HepG2 (cell line): ENCODE data around the gene FBF1. TPM values are rescaled to one million over a fixed set of nuclear protein-coding genes. Genes with fewer than 3 reads are reported as not detected.

Experiments
- ATAC-seq: fragments of 200-7000 bp; cut with Tn5 transposase; 3 replicates; pipeline ENCODE4 v1.9.1; 2020; ENCODE audit warnings: mild to moderate bottlenecking, moderate library complexity
- BruUV-seq: library from RNA; stranded (reverse); fragments of 400-500 nt; replicated peaks from 2 replicates; lab custom pipeline; 2021; lab: Mats Ljungman, UMichigan
- CTCF ChIA-PET: fragments of 300-600 bp; formaldehyde crosslinking; extraction: SDS; loops from one replicate; lab custom pipeline; 2021; ENCODE audit warnings: low total read pairs, inconsistent platforms, low intra/inter-chr PET ratio; lab: Yijun Ruan, JAX
- POLR2A ChIA-PET: fragments of 350-600 bp; sonication (Branson Sonifier 250); formaldehyde crosslinking; loops from one replicate; lab custom pipeline; 2020; ENCODE audit warnings: antibody characterized with exemption, inconsistent platforms; lab: Yijun Ruan, JAX
- DNase-seq: peaks from one replicate; pipeline ENCODE4 v3.0.0-alpha.2; 2015; ENCODE audit warnings: low spot score
- FAIRE-seq: peaks from 3 replicates; lab custom pipeline; 2011; peaks lifted over from hg19 to GRCh38; lab: Jason Lieb, UNC
- H2AFZ ChIP-seq: one replicate; pipeline ENCODE4 v1.6.1; 2011; ENCODE audit warnings: low read length, inconsistent platforms
- H3K27ac ChIP-seq: fragments of 300-600 bp; 3 replicates; pipeline ENCODE4 v1.8.0; 2011; ENCODE audit warnings: mixed run types, mild to moderate bottlenecking, mixed read lengths, low read length, inconsistent platforms; ENCODE audit not compliant: insufficient read depth; ENCODE audit errors: extremely low read length
- H3K27me3 ChIP-seq, 2 experiments: fragments of 200-600 bp in 1 of 2; 2 replicates in 1 of 2; 3 replicates in 1 of 2; pipeline versions ENCODE4 v1.6.0 to v1.8.0; 2011; ENCODE audit warnings: low read length in 2 of 2, mild to moderate bottlenecking in 2 of 2, moderate library complexity in 2 of 2, inconsistent platforms in 1 of 2; ENCODE audit not compliant: insufficient read depth in 2 of 2, control insufficient read depth in 1 of 2
- H3K36me3 ChIP-seq, 2 experiments: fragments of 200-600 bp in 1 of 2; replicated peaks in 1 of 2; 2 replicates in 1 of 2; 3 replicates in 1 of 2; pipeline versions ENCODE4 v1.5.1 to v1.8.0; 2011; ENCODE audit warnings: low read length in 2 of 2, inconsistent platforms in 1 of 2; ENCODE audit not compliant: insufficient read depth in 2 of 2, control insufficient read depth in 1 of 2
- H3K4me1 ChIP-seq: 2 replicates; pipeline ENCODE4 v1.5.1; 2012; ENCODE audit warnings: low read length, inconsistent platforms; ENCODE audit not compliant: insufficient read depth
- H3K4me2 ChIP-seq: 2 replicates; pipeline ENCODE4 v1.6.0; 2011; ENCODE audit warnings: low read depth, low read length, inconsistent platforms
- H3K4me3 ChIP-seq, 3 experiments: fragments of 200-600 bp in 1 of 3; sonication (generic), shearing (Covaris generic) in 1 of 3; replicated peaks in 1 of 3; 2 replicates each; pipeline ENCODE4 v1.5.1; 2011 to 2016; ENCODE audit warnings: low read length in 3 of 3, inconsistent platforms in 2 of 3, low read depth in 2 of 3, mild to moderate bottlenecking in 2 of 3, control low read depth in 1 of 3, mixed read lengths in 1 of 3; ENCODE audit not compliant: insufficient read depth in 1 of 3
- H3K79me2 ChIP-seq: one replicate; pipeline ENCODE4 v1.6.1; 2011; ENCODE audit warnings: low read length, inconsistent platforms; ENCODE audit not compliant: insufficient read depth
- H3K9ac ChIP-seq: 2 replicates; pipeline ENCODE4 v1.6.0; 2011; ENCODE audit warnings: mild to moderate bottlenecking, low read depth, low read length, inconsistent platforms; ENCODE audit not compliant: insufficient read depth
- H3K9me3 ChIP-seq: 2 replicates; pipeline ENCODE4 v1.5.1; 2012; ENCODE audit warnings: mild to moderate bottlenecking, low read length
- H4K20me1 ChIP-seq: 2 replicates; pipeline ENCODE4 v1.6.0; 2011; ENCODE audit warnings: inconsistent platforms, mild to moderate bottlenecking, low read length, moderate library complexity; ENCODE audit not compliant: insufficient read depth
- BCLAF1 ChIP-seq: fragments of 450-650 bp; IDR thresholded peaks from 2 replicates; pipeline ENCODE4 v1.6.1; 2017; ENCODE audit warnings: mild to moderate bottlenecking
- EED ChIP-seq: sonication (generic); formaldehyde crosslinking; IDR thresholded peaks from 2 replicates; pipeline ENCODE4 v1.5.0; 2020; ENCODE audit warnings: mild to moderate bottlenecking, missing genetic modification reagents
- FOXM1 ChIP-seq: sonication (generic); formaldehyde crosslinking; IDR thresholded peaks from 2 replicates; pipeline ENCODE4 v1.5.0; 2020; ENCODE audit warnings: missing genetic modification reagents
- HDAC2 ChIP-seq: sonication (generic); formaldehyde crosslinking; IDR thresholded peaks from 2 replicates; pipeline ENCODE4 v1.4.0; 2020; ENCODE audit warnings: missing genetic modification reagents
- KLF13 ChIP-seq: sonication (generic); formaldehyde crosslinking; IDR thresholded peaks from 2 replicates; pipeline ENCODE4 v1.4.0; 2020; ENCODE audit warnings: mild to moderate bottlenecking, missing genetic modification reagents
- MEIS1 ChIP-seq: sonication (generic); formaldehyde crosslinking; IDR thresholded peaks from 2 replicates; pipeline ENCODE4 v1.9.0; 2021; ENCODE audit warnings: mild to moderate bottlenecking, missing genetic modification reagents, moderate library complexity, borderline replicate concordance
- MIER3 ChIP-seq: IDR thresholded peaks from 2 replicates; pipeline ENCODE4 v1.6.1; 2016; ENCODE audit warnings: missing compliant biosample characterization, borderline replicate concordance
- MLLT10 ChIP-seq: sonication (generic); formaldehyde crosslinking; IDR thresholded peaks from 2 replicates; pipeline ENCODE4 v1.4.0; 2020; ENCODE audit warnings: missing genetic modification reagents
- MTA1 ChIP-seq: sonication (generic); formaldehyde crosslinking; IDR thresholded peaks from 2 replicates; pipeline ENCODE4 v1.4.0; 2020; ENCODE audit warnings: missing genetic modification reagents, mild to moderate bottlenecking, borderline replicate concordance
- NCOA1 ChIP-seq: sonication (generic); formaldehyde crosslinking; IDR thresholded peaks from 2 replicates; pipeline ENCODE4 v1.9.0; 2021; ENCODE audit warnings: missing genetic modification reagents
- PCBP1 ChIP-seq: fragments of 200-400 bp; formaldehyde crosslinking; IDR thresholded peaks from 2 replicates; pipeline ENCODE4 v1.6.1; 2017; ENCODE audit warnings: mild to moderate bottlenecking, low read depth, low read length, borderline replicate concordance
- SMC3 ChIP-seq: IDR thresholded peaks from 2 replicates; pipeline ENCODE4 v1.6.1; 2011; ENCODE audit warnings: low read length, improper control_type of control experiment
- U2AF2 ChIP-seq: fragments of 200-400 bp; formaldehyde crosslinking; IDR thresholded peaks from 2 replicates; pipeline ENCODE4 v1.6.1; 2017; ENCODE audit warnings: low read depth, mild to moderate bottlenecking, low read length
- ZNF414 ChIP-seq: sonication (generic); formaldehyde crosslinking; IDR thresholded peaks from 2 replicates; pipeline ENCODE4 v1.5.0; 2020; ENCODE audit warnings: missing genetic modification reagents
- ZNF501 ChIP-seq: sonication (generic); formaldehyde crosslinking; IDR thresholded peaks from 2 replicates; pipeline ENCODE4 v1.5.1; 2020; ENCODE audit warnings: mild to moderate bottlenecking, moderate library complexity, missing genetic modification reagents
- ZNF570 ChIP-seq: sonication (generic); formaldehyde crosslinking; IDR thresholded peaks from 2 replicates; pipeline ENCODE4 v1.4.0; 2020; ENCODE audit warnings: mild to moderate bottlenecking, missing genetic modification reagents, borderline replicate concordance
- ZNF737 ChIP-seq: sonication (generic); formaldehyde crosslinking; IDR thresholded peaks from 2 replicates; pipeline ENCODE4 v1.5.0; 2020; ENCODE audit warnings: missing genetic modification reagents, mild to moderate bottlenecking, borderline replicate concordance
- WGBS: methylation state at CpG from one replicate; pipeline ENCODE4 v1.1.6; 2017; ENCODE audit warnings: low lambda C conversion rate; 5-methylcytosine and 5-hydroxymethylcytosine counted together
- in situ Hi-C: cut with HindIII; loops from 2 replicates; pipeline ENCODE4 v1.10.0; 2017; ENCODE audit warnings: low pct_unique_long_range_greater_than_20kb; ENCODE audit not compliant: extremely low pct_ligation_motif_present
- intact Hi-C: fragments of 100-400 bp; cut with micrococcal nuclease; formaldehyde crosslinking; loops from one replicate; pipeline ENCODE4 v1.10.0; 2022; ENCODE audit not compliant: unreplicated experiment
- polyA plus RNA-seq, 8 experiments: library from polyadenylated mRNA; depleted of rRNA in 3 of 8; stranded (reverse) in 7 of 8; unstranded in 1 of 8; fragments of >200 nt; fragmentation: Illumina TruSeq in 4 of 8; extraction: Trizol in 4 of 8; gene quantifications; 2 replicates each; pipeline versions ENCODE4 v1.2.1 to v1.2.3, GENCODE V29; 2011 to 2016; ENCODE audit warnings: low read depth in 4 of 8, missing spikeins in 1 of 8, mixed read lengths in 1 of 8; ENCODE audit not compliant: insufficient read depth in 1 of 8
- total RNA-seq, 5 experiments: library from RNA; depleted of rRNA; stranded (reverse); fragments of >200 nt; fragmentation: Illumina TruSeq; extraction: Trizol; gene quantifications; 2 replicates each; pipeline ENCODE4 v1.2.3, GENCODE V29; 2016; ENCODE audit warnings: low read depth in 1 of 5
- TF ChIP-seq, protein P1 (sequence below): sonication (generic); formaldehyde crosslinking; IDR thresholded peaks from 2 replicates; pipeline ENCODE4 v1.8.1; 2022; ENCODE audit warnings: low read depth, mild to moderate bottlenecking, missing genetic modification reagents

The FBF1 gene
- total and polyA plus RNA-seq, 2 of the 13 experiments (the other 11 are each of a cell fraction or from before 2014, with no cell fraction given) = 2.4 to 8.1 TPM

GRCh38 chr17:75891022-75891604 lies 49.7 kb downstream of the FBF1 start:
- DNase-seq = peak; percentile 58
- Histone ChIP-seq H3K9ac (peak overlapping the region; percentile 71), H4K20me1 (no peaks in the 10 kb centered on the region), H3K4me3 (peak overlapping the region in 2 of 3 experiments; percentile 51 to 83; a peak in 3 of 6 replicates), H3K79me2 (peaks cover 10% of the 10 kb centered on the region), H3K27ac (peak overlapping the region; percentile 64), H3K27me3 (no peaks in the 10 kb centered on the region), H3K4me2 (peak overlapping the region; percentile 91), H2AFZ (no peak overlapping the region), H3K9me3 (no peaks in the 10 kb centered on the region), H3K4me1 (peaks cover 61% of the 10 kb centered on the region), H3K36me3 (no peaks in the 10 kb centered on the region)
- in situ Hi-C loops = no loop called here
- ATAC-seq = no peak
- CTCF ChIA-PET = interaction anchor here (1.5 kb wide), 1 partner anchor 15 kb away, joined by 4 read pairs; no protein-coding TSS in a partner anchor
- no peak for FAIRE-seq
- POLR2A ChIA-PET = interaction anchor here (1.5 to 12.9 kb wide), 11 partner anchors 10 to 112 kb away, joined by 4 to 423 read pairs (median 19); partner anchors contain the start of genes ACOX1, MRPL38, TEN1 and TRIM47
- 73% methylated on average over 23 of the region's 31 CpGs for WGBS
- intact Hi-C loops = loop anchor here (1.0 to 5.0 kb wide), 2 partner anchors 15 to 34 kb away; partner anchors contain the start of gene WBP2
- TSS peak; percentile 6 for BruUV-seq
- TF ChIP-seq EED (CRISPR knock-in tag) (peak; percentile 92; the same call in 1 of the 2 replicates), SMC3 (0 out of 2 replicates have a peak, but pooled peaks have one; percentile 5), KLF13 (CRISPR knock-in tag) (peak; percentile 42; the same call in 1 of the 2 replicates), ZNF570 (CRISPR knock-in tag) (no peak), U2AF2 (0 out of 2 replicates have a peak, but pooled peaks have one; percentile 26), HDAC2 (CRISPR knock-in tag) (no peak), ZNF501 (CRISPR knock-in tag) (no peak; the same call in 1 of the 2 replicates), MIER3 (CRISPR knock-in tag) (no peak), NCOA1 (CRISPR knock-in tag) (no peak), BCLAF1 (no peak), MLLT10 (CRISPR knock-in tag) (no peak), FOXM1 (no peak), MEIS1 (CRISPR knock-in tag) (no peak), ZNF737 (CRISPR knock-in tag) (no peak), MTA1 (CRISPR knock-in tag) (no peak), PCBP1 (0 out of 2 replicates have a peak, but pooled peaks have one; percentile 16), ZNF414 (CRISPR knock-in tag) (peak; percentile 15; the same call in 1 of the 2 replicates)
- TF ChIP-seq, protein P1, sequence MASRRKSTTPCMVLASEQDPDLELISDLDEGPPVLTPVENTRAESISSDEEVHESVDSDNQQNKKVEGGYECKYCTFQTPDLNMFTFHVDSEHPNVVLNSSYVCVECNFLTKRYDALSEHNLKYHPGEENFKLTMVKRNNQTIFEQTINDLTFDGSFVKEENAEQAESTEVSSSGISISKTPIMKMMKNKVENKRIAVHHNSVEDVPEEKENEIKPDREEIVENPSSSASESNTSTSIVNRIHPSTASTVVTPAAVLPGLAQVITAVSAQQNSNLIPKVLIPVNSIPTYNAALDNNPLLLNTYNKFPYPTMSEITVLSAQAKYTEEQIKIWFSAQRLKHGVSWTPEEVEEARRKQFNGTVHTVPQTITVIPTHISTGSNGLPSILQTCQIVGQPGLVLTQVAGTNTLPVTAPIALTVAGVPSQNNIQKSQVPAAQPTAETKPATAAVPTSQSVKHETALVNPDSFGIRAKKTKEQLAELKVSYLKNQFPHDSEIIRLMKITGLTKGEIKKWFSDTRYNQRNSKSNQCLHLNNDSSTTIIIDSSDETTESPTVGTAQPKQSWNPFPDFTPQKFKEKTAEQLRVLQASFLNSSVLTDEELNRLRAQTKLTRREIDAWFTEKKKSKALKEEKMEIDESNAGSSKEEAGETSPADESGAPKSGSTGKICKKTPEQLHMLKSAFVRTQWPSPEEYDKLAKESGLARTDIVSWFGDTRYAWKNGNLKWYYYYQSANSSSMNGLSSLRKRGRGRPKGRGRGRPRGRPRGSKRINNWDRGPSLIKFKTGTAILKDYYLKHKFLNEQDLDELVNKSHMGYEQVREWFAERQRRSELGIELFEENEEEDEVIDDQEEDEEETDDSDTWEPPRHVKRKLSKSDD (CRISPR knock-in tag) = peak; percentile 76; the same call in 1 of the 2 replicates
